H1 (cell line): ENCODE results near the gene ADGB. TPM values are rescaled to one million over a fixed set of nuclear protein-coding genes. Genes with fewer than 3 reads are reported as not detected.

ENCODE experiments used
- CTCF ChIA-PET: fragments of 300-600 bp; sonication (Branson Sonifier 250); formaldehyde crosslinking; loops from one replicate; lab custom pipeline; 2021; ENCODE audit not compliant: partially characterized antibody; lab: Charles Lee
- POLR2A ChIA-PET: fragments of 300-600 bp; sonication (Branson Sonifier 250); formaldehyde crosslinking; loops from one replicate; lab custom pipeline; 2021; ENCODE audit warnings: inconsistent platforms; ENCODE audit not compliant: partially characterized antibody; lab: Charles Lee
- DNase-seq, 2 experiments: peaks; one replicate each; pipeline versions ENCODE4 v3.0.0 to v3.0.0-alpha.2; 2010 to 2022; ENCODE audit warnings: low spot score in 2 of 2, low read depth in 1 of 2, mixed read lengths in 1 of 2
- FAIRE-seq: peaks from 2 replicates; lab custom pipeline; 2011; peaks lifted over from hg19 to GRCh38; lab: Jason Lieb, UNC
- H2AFZ ChIP-seq: 2 replicates; pipeline ENCODE4 v1.8.1; 2012; ENCODE audit warnings: low read length, inconsistent platforms
- H2AK5ac ChIP-seq: 2 replicates; pipeline ENCODE4 v1.6.1; 2013; ENCODE audit warnings: low read depth, low read length
- H2BK120ac ChIP-seq: replicated peaks from 2 replicates; pipeline ENCODE3; 2013; ENCODE audit warnings: low read depth, low read length, inconsistent platforms
- H2BK12ac ChIP-seq: 2 replicates; pipeline ENCODE4 v1.6.1; 2013; ENCODE audit warnings: low read depth, low read length
- H2BK15ac ChIP-seq: 2 replicates; pipeline ENCODE4 v1.6.1; 2013; ENCODE audit warnings: low read length
- H2BK20ac ChIP-seq: 2 replicates; pipeline ENCODE4 v1.6.1; 2013; ENCODE audit warnings: low read length
- H2BK5ac ChIP-seq: 2 replicates; pipeline ENCODE4 v1.6.1; 2013; ENCODE audit warnings: low read depth, low read length
- H3K14ac ChIP-seq: 2 replicates; pipeline ENCODE4 v1.6.1; 2013; ENCODE audit warnings: inconsistent platforms; ENCODE audit not compliant: insufficient read length
- H3K18ac ChIP-seq: 2 replicates; pipeline ENCODE4 v1.6.1; 2013; ENCODE audit warnings: low read length; ENCODE audit errors: extremely low read depth
- H3K23ac ChIP-seq: 2 replicates; pipeline ENCODE4 v1.6.1; 2013; ENCODE audit warnings: inconsistent platforms; ENCODE audit not compliant: insufficient read length
- H3K23me2 ChIP-seq: 2 replicates; pipeline ENCODE4 v1.6.1; 2013; ENCODE audit warnings: low read depth, low read length
- H3K27ac ChIP-seq: 2 replicates; pipeline ENCODE4 v1.6.1; 2011; ENCODE audit warnings: low read depth, low read length, inconsistent platforms
- H3K27me3 ChIP-seq, 4 experiments: replicated peaks in 1 of 4; 1 replicate in 1 of 4; 2 replicates in 3 of 4; pipeline versions ENCODE4 v1.6.1 to v1.8.1; 2011 to 2013; ENCODE audit warnings: low read length in 3 of 4, mild to moderate bottlenecking in 3 of 4, inconsistent platforms in 2 of 4, mixed read lengths in 2 of 4, moderate library complexity in 1 of 4; ENCODE audit not compliant: control insufficient read depth in 3 of 4, insufficient read depth in 3 of 4; ENCODE audit errors: extremely low read depth in 1 of 4
- H3K36me3 ChIP-seq, 4 experiments: 2 replicates each; pipeline versions ENCODE4 v1.6.1 to v1.8.1; 2011 to 2013; ENCODE audit warnings: mild to moderate bottlenecking in 4 of 4, low read length in 3 of 4, moderate library complexity in 2 of 4, control low read depth in 1 of 4, inconsistent platforms in 1 of 4; ENCODE audit not compliant: insufficient read depth in 4 of 4, control insufficient read depth in 2 of 4
- H3K4ac ChIP-seq: replicated peaks from 2 replicates; pipeline ENCODE3; 2013; ENCODE audit warnings: low read length, low read depth, mixed read lengths, inconsistent platforms; ENCODE audit not compliant: insufficient read length
- H3K4me1 ChIP-seq, 4 experiments: replicated peaks in 1 of 4; 1 replicate in 1 of 4; 2 replicates in 3 of 4; pipeline versions ENCODE4 v1.6.1 to v1.8.1; 2011 to 2013; ENCODE audit warnings: low read length in 3 of 4, inconsistent platforms in 2 of 4, mixed read lengths in 1 of 4; ENCODE audit not compliant: insufficient read depth in 4 of 4, control insufficient read depth in 3 of 4
- H3K4me2 ChIP-seq, 2 experiments: 2 replicates each; pipeline versions ENCODE4 v1.6.1 to v1.8.1; 2011 to 2013; ENCODE audit warnings: low read depth in 2 of 2, low read length in 2 of 2, control low read depth in 1 of 2, inconsistent platforms in 1 of 2, mild to moderate bottlenecking in 1 of 2; ENCODE audit not compliant: insufficient read depth in 1 of 2
- H3K4me3 ChIP-seq, 4 experiments: fragments of 200-600, 300-600 bp in 1 of 4; sonication (generic), shearing (Covaris generic), sonication (Bioruptor Twin) in 1 of 4; 2 replicates each; pipeline versions ENCODE4 v1.5.1 to v1.8.1; 2011 to 2016; ENCODE audit warnings: low read length in 4 of 4, low read depth in 3 of 4, control low read depth in 2 of 4, inconsistent platforms in 2 of 4, mild to moderate bottlenecking in 2 of 4, mixed read lengths in 1 of 4, moderate library complexity in 1 of 4; ENCODE audit not compliant: insufficient read depth in 2 of 4; ENCODE audit errors: extremely low read depth in 1 of 4
- H3K56ac ChIP-seq: replicated peaks from 2 replicates; pipeline ENCODE3; 2013; ENCODE audit warnings: low read depth, mild to moderate bottlenecking, mixed read lengths, low read length, inconsistent platforms; ENCODE audit not compliant: insufficient read length
- H3K79me1 ChIP-seq: 2 replicates; pipeline ENCODE4 v1.6.1; 2013; ENCODE audit warnings: low read depth, low read length, control low read depth
- H3K79me2 ChIP-seq, 2 experiments: 2 replicates each; pipeline versions ENCODE4 v1.6.1 to v1.8.1; 2012 to 2013; ENCODE audit warnings: low read length in 2 of 2, mild to moderate bottlenecking in 2 of 2, inconsistent platforms in 1 of 2; ENCODE audit not compliant: insufficient read depth in 2 of 2, control insufficient read depth in 1 of 2
- H3K9ac ChIP-seq, 4 experiments: replicated peaks in 1 of 4; 1 replicate in 1 of 4; 2 replicates in 3 of 4; pipeline versions ENCODE4 v1.6.1 to v1.8.1; 2011 to 2013; ENCODE audit warnings: low read depth in 3 of 4, low read length in 3 of 4, control low read depth in 2 of 4, mild to moderate bottlenecking in 2 of 4, moderate library complexity in 2 of 4, inconsistent platforms in 1 of 4; ENCODE audit errors: extremely low read depth in 1 of 4
- H3K9me3 ChIP-seq, 2 experiments: 2 replicates each; pipeline versions ENCODE4 v1.6.1 to v1.8.1; 2012 to 2013; ENCODE audit warnings: mild to moderate bottlenecking in 2 of 2, moderate library complexity in 2 of 2, control low read depth in 1 of 2, inconsistent platforms in 1 of 2, low read depth in 1 of 2, low read length in 1 of 2, mixed read lengths in 1 of 2; ENCODE audit not compliant: insufficient read depth in 2 of 2
- H4K20me1 ChIP-seq, 2 experiments: replicated peaks in 1 of 2; 2 replicates each; pipeline versions ENCODE3 to v1.8.1; 2011 to 2013; ENCODE audit warnings: inconsistent platforms in 2 of 2, low read length in 2 of 2, mild to moderate bottlenecking in 1 of 2; ENCODE audit not compliant: insufficient read depth in 2 of 2, control insufficient read depth in 1 of 2
- H4K5ac ChIP-seq: 2 replicates; pipeline ENCODE4 v1.6.1; 2013; ENCODE audit warnings: low read length, low read depth, mixed read lengths, inconsistent platforms; ENCODE audit not compliant: insufficient read length
- H4K8ac ChIP-seq: 2 replicates; pipeline ENCODE4 v1.8.0; 2013; ENCODE audit warnings: mild to moderate bottlenecking, moderate library complexity, low read length, inconsistent platforms; ENCODE audit not compliant: insufficient read depth; ENCODE audit errors: extremely low read depth
- H4K91ac ChIP-seq: replicated peaks from 2 replicates; pipeline ENCODE3; 2013; ENCODE audit warnings: low read length, mixed read lengths, inconsistent platforms; ENCODE audit not compliant: insufficient read length
- CTBP2 ChIP-seq: IDR thresholded peaks from 2 replicates; pipeline ENCODE4 v1.7.0; 2011; ENCODE audit warnings: borderline replicate concordance, mild to moderate bottlenecking, moderate library complexity, mixed read lengths, low read length; ENCODE audit not compliant: insufficient read depth, insufficient read length
- E2F6 ChIP-seq: IDR thresholded peaks from 2 replicates; pipeline ENCODE4 v1.6.1; 2012; ENCODE audit warnings: inconsistent platforms
- EGR1 ChIP-seq: IDR thresholded peaks from 2 replicates; pipeline ENCODE4 v1.6.1; 2011; ENCODE audit warnings: low read depth, low read length, borderline replicate concordance
- EP300 ChIP-seq, 2 experiments: IDR thresholded peaks; 1 replicate in 1 of 2; 2 replicates in 1 of 2; pipeline ENCODE4 v1.6.1; 2011 to 2012; ENCODE audit warnings: low read depth in 2 of 2, low read length in 2 of 2, mild to moderate bottlenecking in 2 of 2, borderline replicate concordance in 1 of 2, inconsistent platforms in 1 of 2, moderate library complexity in 1 of 2
- JUN ChIP-seq: IDR thresholded peaks from 2 replicates; pipeline ENCODE4 v1.6.1; 2011; ENCODE audit warnings: low read depth, mild to moderate bottlenecking, improper control_type of control experiment, low read length
- KDM5A ChIP-seq: fragments of 200-600 bp; IDR thresholded peaks from 2 replicates; pipeline ENCODE4 v1.7.1; 2012; ENCODE audit warnings: mild to moderate bottlenecking, low read length, inconsistent platforms, mixed read lengths
- MAX ChIP-seq: IDR thresholded peaks from 2 replicates; pipeline ENCODE4 v1.6.1; 2012; ENCODE audit warnings: inconsistent platforms
- POLR2AphosphoS5 ChIP-seq: IDR thresholded peaks from 2 replicates; pipeline ENCODE4 v1.6.1; 2011; ENCODE audit warnings: low read depth, low read length
- SIX5 ChIP-seq: IDR thresholded peaks from 2 replicates; pipeline ENCODE4 v1.6.1; 2011; ENCODE audit warnings: mild to moderate bottlenecking, low read depth, low read length
- SP1 ChIP-seq: IDR thresholded peaks from 2 replicates; pipeline ENCODE4 v1.6.1; 2011; ENCODE audit warnings: low read depth, low read length
- TBP ChIP-seq: IDR thresholded peaks from 2 replicates; pipeline ENCODE4 v1.6.1; 2011; ENCODE audit warnings: low read depth, low read length, improper control_type of control experiment
- YY1 ChIP-seq: IDR thresholded peaks from 2 replicates; pipeline ENCODE4 v1.6.1; 2011; ENCODE audit warnings: low read depth, mild to moderate bottlenecking, low read length
- polyA plus RNA-seq, 7 experiments: library from polyadenylated mRNA; depleted of rRNA in 3 of 7; stranded (reverse) in 5 of 7; unstranded in 2 of 7; fragments of >200 nt in 5 of 7; fragments of 200-250 nt in 2 of 7; gene quantifications; 1 replicate in 5 of 7; 2 replicates in 1 of 7; 4 replicates in 1 of 7; pipeline versions ENCODE4 v1.2.1 to v1.2.3, GENCODE V29; 2011 to 2013; ENCODE audit warnings: missing spikeins in 2 of 7, mixed read lengths in 2 of 7
- total RNA-seq: library from RNA; stranded (reverse); fragmentation: NEBNext Ultra II Directional; extraction: Animal tissue kit (Norgen Biotek cat#: 25700); gene quantifications from 2 replicates; pipeline ENCODE4 v1.2.1, GENCODE V29; 2021

Gene ADGB
- total and polyA plus RNA-seq, 2 of the 8 experiments (the other 6 are each of a cell fraction or from before 2014, with no cell fraction given) = not detected

GRCh38 chr6:146741609-146742008 lies 142.8 kb downstream of the ADGB start:
- Histone ChIP-seq H3K14ac (no peak overlapping the region), H2BK120ac (no peak overlapping the region), H3K9me3 (no peaks in the 10 kb centered on the region), H3K4me1 (no peaks in the 10 kb centered on the region), H2BK12ac (no peak overlapping the region), H3K36me3 (no peaks in the 10 kb centered on the region), H3K79me2 (no peaks in the 10 kb centered on the region), H3K23me2 (no peaks in the 10 kb centered on the region), H3K18ac (no peak overlapping the region), H2AFZ (no peak overlapping the region), H3K4ac (no peak overlapping the region), H3K27ac (no peak overlapping the region), H2BK15ac (no peak overlapping the region), H3K9ac (no peak overlapping the region), H3K56ac (no peak overlapping the region), H2BK20ac (no peak overlapping the region), H3K4me2 (no peak overlapping the region), H3K23ac (no peak overlapping the region), H3K79me1 (no peaks in the 10 kb centered on the region), H4K20me1 (no peaks in the 10 kb centered on the region), H3K4me3 (no peak overlapping the region), H2AK5ac (no peak overlapping the region), H2BK5ac (no peak overlapping the region), H4K91ac (no peak overlapping the region), H4K8ac (no peak overlapping the region), H4K5ac (no peak overlapping the region), H3K27me3 (no peaks in the 10 kb centered on the region)
- FAIRE-seq = no peak
- POLR2A ChIA-PET = no interaction called here
- CTCF ChIA-PET = interaction anchor here (1.2 kb wide), 1 partner anchor 698 kb away, joined by 3 read pairs; no protein-coding TSS in a partner anchor
- TF ChIP-seq MAX (no peak), POLR2AphosphoS5 (no peak), SP1 (no peak), EGR1 (no peak), JUN (no peak), EP300 (IDR thresholded peaks at IDR 0.05; ENCODE audit: borderline replicate concordance in 1 of 2, low read depth in 2 of 2, low read length in 2 of 2) (no peak), KDM5A (no peak), SIX5 (no peak), E2F6 (no peak), YY1 (no peak), CTBP2 (no peak), TBP (no peak)
- DNase-seq = no peak
